Jurkat, Clone E6-1 (cell line): Measurements from ENCODE around the gene PDE8A. TPM values are rescaled to one million over a fixed set of nuclear protein-coding genes. Genes with fewer than 3 reads are reported as not detected.

Source experiments
- DNase-seq: peaks from one replicate; pipeline ENCODE4 v3.0.0-alpha.2; 2011; ENCODE audit warnings: low read depth, low spot score
- H3K4me3 ChIP-seq: 2 replicates; pipeline ENCODE4 v1.5.1; 2011; ENCODE audit warnings: mild to moderate bottlenecking, low read length, control low read depth, moderate library complexity
- polyA plus RNA-seq: library from polyadenylated mRNA; unstranded; fragments of >200 nt; gene quantifications from one replicate; pipeline ENCODE4 v1.2.1, GENCODE V29; 2012; ENCODE audit warnings: missing spikeins; ENCODE audit not compliant: insufficient read length, insufficient read depth

Gene PDE8A, protein sequence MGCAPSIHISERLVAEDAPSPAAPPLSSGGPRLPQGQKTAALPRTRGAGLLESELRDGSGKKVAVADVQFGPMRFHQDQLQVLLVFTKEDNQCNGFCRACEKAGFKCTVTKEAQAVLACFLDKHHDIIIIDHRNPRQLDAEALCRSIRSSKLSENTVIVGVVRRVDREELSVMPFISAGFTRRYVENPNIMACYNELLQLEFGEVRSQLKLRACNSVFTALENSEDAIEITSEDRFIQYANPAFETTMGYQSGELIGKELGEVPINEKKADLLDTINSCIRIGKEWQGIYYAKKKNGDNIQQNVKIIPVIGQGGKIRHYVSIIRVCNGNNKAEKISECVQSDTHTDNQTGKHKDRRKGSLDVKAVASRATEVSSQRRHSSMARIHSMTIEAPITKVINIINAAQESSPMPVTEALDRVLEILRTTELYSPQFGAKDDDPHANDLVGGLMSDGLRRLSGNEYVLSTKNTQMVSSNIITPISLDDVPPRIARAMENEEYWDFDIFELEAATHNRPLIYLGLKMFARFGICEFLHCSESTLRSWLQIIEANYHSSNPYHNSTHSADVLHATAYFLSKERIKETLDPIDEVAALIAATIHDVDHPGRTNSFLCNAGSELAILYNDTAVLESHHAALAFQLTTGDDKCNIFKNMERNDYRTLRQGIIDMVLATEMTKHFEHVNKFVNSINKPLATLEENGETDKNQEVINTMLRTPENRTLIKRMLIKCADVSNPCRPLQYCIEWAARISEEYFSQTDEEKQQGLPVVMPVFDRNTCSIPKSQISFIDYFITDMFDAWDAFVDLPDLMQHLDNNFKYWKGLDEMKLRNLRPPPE
- polyA plus RNA-seq = 11.7 TPM

DNA sequence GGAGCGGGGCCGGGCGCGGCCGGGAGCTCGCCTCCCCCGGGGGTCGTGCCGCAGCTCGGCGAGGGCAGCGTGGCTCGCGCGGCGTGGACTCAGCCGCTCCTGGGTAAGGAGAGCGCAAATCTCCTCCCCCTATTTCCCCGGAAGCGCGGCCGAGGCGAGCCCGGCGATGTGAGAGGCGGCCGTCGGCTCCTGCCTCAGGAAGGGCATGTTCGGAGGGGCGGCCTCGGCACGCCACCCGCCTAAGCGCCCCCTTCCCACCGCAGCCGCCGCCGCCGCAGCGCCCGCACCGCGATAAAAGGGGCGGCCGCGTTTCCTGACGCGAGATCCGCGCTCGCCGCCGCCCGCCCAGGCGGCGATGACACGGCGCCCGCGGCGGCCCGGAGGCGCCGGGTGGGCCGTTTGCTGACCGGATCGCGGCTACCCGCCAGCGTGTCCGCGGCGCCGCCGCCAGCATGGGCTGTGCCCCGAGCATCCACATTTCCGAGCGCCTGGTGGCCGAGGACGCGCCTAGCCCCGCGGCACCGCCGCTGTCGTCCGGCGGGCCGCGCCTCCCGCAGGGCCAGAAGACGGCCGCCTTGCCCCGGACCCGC is at the start of gene PDE8A:
PDE8A (plus strand) TSS at position 146 of the 590 bp plus-strand sequence; CDS start at position 453, 307 bp downstream.
- H3K4me3 ChIP-seq = peak within 1 kb of the TSS; percentile 77
- DNase-seq = no peak

DNA sequence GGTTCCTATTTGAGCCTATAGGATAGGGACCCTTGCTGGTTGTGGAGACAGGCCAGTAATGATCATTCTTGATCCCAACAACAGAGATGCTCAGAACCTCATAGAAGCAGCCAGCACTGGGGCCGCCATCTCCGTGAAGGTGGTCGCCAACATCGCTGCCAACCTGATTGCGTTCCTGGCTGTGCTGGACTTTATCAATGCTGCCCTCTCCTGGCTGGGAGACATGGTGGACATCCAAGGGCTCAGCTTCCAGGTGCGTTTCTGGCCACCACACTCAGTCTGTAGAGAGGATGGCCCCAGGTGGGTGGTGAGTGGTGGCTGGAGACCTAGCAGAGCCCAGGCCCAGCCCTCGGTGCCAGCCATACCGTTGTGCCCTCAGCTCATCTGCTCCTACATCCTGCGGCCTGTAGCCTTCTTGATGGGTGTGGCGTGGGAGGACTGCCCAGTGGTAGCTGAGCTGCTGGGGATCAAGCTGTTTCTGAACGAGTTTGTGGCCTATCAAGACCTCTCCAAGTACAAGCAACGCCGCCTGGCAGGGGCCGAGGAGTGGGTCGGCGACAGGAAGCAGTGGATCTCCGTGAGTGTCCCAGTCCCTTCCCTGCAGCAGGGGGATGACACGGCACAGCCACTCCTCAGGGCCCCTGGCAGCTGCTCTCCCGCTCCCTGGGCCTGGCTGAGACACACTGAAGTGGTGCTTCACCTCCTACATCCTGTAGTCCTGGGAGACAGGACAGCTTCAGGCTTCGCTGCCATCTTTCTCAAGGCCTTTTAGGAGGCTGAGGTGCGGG is 46.5 kb upstream of the PDE8A start:
- no peak for DNase-seq
- H3K4me3 ChIP-seq = no peak overlapping the region

DNA sequence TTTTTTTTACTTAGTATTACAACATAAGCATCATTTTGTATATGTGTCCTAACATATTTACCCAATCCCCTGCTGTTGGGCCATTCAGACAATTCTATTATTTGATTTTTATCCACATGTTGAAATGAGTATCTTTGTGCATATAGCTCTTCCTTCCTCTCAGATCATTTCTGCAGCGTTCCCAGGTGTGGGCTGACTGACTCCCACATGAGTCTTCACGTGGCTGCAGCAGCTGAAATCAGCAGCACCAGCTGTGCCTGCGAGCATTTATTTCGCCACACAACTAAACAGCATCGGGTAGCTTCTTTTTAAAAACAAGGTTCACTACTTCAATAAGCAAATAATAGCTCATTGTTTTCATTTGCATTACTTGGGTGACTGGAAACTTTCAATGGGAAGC is 44.5 kb upstream of the PDE8A start:
- DNase-seq = peak; percentile 44
- H3K4me3 ChIP-seq = no peak overlapping the region

DNA sequence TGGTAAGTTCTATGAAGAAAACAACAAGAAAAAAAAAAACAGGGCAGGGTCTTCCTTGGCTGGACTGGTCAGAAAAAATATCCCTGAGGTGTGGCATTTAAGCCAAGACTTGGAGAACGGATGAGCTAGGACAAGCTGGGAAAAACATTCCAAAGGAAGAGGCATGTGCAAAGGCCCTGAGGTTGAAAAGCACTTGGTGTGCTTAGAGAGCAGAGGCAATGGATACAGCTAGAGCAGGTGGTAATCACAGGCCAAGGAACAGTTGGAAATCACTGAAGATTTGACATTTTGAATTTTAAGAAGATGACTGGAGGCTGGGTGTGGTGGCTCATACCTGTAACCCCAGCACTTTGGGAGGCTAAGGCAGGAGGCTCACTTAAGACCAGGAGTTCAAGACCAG is 42.9 kb upstream of the PDE8A start:
- DNase-seq = no peak
- H3K4me3 ChIP-seq = no peak overlapping the region

DNA sequence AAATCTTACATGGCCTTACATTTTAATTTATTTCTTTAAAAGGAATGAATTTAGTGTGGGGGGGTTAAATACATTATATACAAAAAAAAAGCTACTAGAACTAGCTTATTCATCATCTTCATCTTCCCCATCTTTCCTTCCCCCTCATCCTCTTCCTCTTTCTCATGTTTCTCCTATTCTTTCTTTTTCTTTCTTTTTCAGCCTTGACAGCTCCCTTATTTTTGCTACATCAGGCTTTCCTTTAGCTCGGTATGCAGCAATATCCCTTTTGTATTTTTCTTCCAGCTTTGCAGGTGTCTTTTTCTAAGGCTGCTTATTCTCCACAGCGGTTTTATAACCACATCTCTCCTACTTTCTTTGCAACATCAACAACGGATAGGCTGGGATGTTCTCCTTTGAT is 41.3 kb upstream of the PDE8A start:
- no peak for DNase-seq
- H3K4me3 ChIP-seq = no peak overlapping the region

DNA sequence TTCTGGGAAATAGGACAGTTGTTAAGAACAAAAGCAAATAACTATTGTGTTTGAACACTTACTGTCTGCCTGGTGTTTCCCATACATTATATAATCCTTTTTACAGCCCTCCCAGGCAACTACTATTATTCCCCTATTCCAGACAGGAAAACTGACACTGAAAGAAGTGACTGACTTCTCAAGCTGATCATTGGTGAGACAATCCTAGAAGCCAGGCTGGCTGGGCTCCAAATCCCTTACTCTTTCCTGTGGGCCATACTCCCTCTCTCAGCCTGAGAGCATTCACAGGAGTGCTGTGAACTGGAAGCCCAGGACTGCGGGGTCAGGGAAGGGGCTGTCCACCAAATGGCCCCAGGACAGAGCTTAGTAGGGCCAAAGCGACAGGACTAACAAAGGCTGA is 39.2 kb upstream of the PDE8A start:
- H3K4me3 ChIP-seq = no peak overlapping the region
- DNase-seq = no peak

DNA sequence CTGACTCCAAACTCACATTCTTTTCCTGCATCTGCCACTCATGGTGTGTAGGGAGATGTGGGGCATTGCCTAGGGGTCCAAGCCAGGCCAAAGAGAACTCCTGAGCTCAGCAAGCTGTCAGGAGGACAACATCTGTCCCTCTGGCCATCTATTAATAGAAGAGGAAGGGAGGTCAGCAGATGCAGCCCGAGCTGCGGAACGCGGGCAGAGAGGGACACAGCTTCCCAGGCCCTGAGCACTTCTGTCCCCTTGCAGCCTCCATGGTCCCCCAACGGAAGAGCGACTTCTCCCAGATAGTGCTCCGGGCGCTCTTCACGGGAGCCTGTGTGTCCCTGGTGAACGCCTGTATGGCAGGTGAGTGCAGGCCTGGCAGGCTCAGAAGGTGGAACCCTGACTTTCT is 37.3 kb upstream of the PDE8A start:
- DNase-seq = no peak
- H3K4me3 ChIP-seq = no peak overlapping the region

DNA sequence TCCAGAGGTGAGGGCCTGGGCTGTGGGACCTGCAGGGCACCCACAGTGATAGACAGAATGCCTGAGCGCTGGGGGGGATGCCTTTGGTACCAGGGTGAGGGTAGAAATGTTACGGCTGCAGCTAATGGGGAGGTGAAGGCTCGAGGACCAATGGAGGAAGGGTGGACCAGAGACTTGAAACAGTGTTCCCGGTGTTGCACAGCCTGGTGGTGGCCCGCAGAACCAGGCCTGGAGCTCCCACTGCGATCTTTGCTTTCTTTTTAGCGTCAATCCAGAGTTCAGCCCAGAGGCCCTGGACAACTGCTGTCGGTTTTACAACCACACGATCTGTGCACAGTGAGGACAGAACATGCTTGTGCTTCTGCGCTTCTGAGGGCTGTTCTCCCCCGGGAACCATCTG is 36.8 kb upstream of the PDE8A start:
- no peak for DNase-seq
- H3K4me3 ChIP-seq = no peak overlapping the region

DNA sequence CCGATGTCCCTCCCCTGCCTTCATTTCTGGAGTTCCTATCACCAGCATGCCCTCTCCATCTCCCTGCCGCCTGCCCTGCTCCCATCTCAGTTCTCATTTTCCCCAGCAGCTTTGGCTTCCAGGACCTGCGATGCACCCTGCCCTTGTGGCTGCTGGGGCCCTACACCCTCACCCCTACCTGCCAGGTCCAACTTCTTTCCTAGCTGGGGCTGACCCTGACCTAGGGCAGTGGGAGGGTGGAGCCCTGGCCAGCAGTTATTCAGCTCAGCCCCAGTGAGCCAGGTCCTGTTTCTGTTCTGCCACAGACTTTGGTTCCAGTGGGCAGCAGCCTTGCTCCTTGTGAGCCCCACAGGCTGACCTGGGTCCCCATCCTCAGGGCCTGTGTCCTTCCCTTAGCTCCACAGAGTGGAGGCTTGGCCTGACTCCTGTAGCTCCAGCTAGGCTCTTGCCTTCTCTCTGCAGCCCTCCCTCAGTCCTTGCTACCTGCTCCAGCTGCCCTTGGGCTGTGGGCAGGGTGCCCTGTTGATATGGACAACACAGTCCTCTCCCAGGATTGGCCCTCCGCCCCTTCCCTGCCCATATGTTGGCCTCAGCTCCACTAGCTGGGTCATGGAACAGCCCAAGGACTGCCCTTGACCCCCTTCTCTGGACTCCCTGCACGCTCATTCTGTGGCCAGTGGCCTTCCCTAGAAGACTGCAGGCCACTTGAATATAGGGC is 34.7 kb upstream of the PDE8A start:
- H3K4me3 ChIP-seq = no peak overlapping the region
- DNase-seq = no peak

DNA sequence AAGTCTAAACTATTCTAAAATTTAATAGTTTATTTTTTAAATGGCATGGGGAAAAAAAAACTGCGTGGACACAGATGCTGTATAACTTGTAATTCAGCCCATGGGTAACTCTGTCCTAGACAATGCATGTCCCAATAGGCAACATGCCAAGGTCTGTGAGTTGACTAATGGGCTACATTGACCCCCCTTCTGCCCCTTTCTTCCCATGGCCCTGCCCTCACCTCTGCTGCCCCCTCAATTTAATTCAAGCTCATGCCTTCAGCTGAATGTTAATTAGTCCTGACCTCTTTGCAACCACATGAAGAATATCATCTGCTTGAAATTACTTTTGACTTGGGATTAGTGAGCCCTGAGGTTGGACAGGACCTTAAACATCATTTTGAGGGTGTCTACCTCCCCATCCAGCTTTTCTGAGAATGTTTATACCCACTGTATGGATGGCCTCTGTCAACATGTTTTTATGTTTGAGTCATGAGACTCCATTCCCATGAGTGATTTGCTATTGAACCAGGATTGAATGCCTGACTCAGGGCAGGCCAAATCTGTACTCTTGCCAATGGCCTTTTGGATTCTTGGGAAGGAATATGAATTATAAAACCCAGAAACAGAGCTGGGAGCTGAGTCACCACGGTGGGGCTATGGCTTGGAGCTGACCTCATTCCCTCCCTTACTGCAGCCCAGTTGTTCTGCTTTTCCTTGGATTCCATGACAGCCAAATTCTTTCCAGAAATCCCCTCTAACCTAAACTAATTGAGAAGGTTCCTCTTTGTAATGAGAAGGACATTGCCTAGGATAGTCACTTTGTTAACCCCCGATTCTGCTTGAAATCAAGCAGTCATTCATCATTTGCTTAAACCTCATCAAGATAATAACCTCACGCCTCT is 33.5 kb upstream of the PDE8A start:
- no peak overlapping the region for H3K4me3 ChIP-seq
- DNase-seq = no peak

DNA sequence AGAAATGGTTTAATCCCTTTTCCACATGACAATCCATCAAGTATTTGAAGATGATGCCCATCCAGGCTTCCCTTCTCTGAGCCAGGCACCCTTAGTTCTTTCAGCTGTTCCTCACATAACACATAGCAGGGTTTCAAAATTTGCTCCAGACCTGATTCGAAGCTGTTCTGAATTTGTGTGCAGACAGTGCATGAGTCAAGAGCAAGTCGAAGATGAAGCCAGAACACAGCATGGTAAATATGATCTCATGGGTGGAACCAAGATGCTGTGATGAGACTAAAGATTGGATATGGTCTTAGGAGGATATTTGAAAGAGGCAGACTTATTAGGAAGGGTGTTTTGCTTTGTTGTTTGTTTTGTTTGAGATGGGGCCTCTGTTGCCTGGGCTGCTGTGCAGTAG is 32.6 kb upstream of the PDE8A start:
- no peak for DNase-seq
- H3K4me3 ChIP-seq = no peak overlapping the region

DNA sequence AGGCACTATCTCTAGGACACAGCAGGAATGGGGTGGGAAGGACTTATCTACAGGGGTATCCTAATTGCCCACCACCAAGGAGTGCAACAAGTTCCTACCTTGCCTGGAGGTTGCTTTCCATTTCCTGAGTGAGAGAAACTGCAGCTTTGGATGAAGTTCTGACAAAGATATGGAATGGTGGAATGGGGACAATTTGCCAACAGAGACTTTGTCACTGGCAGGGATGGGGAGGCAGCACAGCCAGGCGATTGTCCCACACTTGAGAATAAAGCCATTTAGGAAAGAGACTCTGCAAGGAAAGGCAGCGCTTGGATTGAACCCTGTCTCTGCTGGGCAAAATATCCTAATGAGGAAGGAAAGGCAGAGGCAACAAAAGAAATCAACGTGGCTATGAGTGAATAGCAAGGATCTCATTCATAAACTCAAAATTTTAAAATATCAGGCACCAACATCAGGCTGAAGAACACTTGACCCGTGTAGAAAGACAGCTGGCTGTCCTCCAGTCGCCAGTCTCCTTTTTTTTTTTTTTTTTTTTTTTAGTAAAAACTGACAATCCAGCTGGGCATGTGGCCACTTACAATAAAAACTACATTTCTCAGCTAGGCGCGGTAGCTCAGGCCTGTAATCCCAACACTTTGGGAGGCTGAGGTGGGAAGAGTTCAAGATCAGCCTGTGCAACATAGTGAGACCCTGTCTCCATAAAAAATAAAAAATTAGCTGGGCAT is 31.6 kb upstream of the PDE8A start:
- no peak for DNase-seq
- H3K4me3 ChIP-seq = no peak overlapping the region

DNA sequence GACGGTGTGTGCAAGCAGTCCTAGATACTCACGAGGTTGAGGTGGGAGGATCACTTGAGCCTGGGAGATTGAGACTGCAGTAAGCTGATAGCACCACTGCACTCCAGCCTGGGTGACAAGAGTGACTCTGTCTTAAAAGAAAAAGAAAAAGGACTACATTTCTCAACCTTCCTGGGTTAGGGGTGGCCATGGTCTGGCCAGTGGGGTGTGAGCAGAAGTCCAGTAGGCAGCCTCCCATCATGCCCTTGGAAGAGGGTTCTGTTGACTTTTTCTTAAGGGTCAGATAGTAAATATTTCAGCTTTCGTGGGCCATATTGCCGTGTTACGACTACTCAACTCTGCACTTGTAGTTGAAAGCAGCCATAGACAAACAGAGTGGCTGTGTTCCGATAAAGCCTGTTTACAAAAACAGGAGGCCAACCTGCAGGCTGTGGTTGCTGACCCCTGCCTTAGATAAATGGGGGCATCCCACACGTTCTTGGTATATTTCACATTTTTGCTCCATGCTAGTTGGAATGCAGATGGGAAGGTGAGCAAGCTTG is 31.0 kb upstream of the PDE8A start:
- H3K4me3 ChIP-seq = no peak overlapping the region
- no peak for DNase-seq

DNA sequence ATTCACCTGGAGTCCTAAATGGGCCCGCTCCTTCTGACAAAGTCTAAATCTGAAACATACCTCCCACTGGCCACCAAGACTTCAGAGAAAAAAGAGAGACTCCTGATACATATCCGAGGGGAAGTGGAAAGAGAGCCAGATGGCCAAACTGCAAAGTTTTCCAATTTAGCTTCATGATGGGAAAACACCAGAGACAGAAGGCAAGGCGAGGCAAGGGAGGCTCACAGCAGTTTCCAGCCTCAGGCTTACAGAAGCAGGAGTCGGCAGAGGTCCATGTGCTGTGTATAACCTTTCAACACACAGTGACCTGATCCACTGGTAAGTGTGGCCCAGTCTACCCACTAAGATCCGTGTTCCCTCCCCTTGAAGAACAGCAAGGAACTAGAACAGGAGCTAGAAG is 29.9 kb upstream of the PDE8A start:
- no peak for DNase-seq
- H3K4me3 ChIP-seq = no peak overlapping the region

DNA sequence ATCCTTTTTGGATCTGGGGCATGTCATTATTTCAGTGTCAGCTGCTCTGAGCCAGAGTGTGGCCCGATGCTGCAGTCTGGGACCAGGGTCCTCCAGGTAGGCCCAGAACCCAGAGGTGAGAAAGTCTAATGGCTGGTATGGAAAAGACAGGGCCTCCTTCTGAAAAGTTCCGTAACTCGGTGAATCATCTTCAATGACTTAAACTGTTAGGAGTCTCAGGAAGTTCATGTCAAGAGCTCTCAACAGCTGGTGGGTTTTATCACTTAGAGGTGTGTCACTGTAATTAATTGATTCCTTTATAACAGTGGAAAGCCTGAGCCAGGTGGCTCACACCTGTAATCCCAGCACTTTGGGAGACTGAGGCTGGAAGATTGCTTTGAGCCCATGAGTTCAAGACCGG is 28.5 kb upstream of the PDE8A start:
- no peak overlapping the region for H3K4me3 ChIP-seq
- DNase-seq = no peak

DNA sequence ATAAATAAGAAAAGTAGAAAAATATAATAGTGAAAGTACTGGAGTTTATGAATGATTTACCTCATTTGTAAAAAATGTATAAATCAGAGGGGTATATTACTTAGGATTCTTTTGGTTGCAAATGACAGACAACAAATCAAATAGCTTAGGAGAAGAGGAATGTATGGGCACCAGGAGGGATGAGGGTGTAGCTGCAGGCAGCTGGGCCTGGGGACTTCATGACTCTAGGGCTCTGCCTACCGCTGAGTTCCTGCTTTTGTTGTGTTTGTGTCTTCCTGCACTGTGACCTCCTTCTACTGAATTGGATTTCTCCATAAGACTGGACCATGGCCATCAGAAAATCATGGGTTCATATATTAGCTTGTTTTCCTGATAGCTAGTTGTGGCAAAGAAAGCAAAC is 27.9 kb upstream of the PDE8A start:
- H3K4me3 ChIP-seq = no peak overlapping the region

More for the DNA sequence above, 27.9 kb upstream of the PDE8A start:
- no peak for DNase-seq
